Activated T-cell treated with anti-CD3 and anti-CD28 coated beads for 4 hours (primary cell): ENCODE results near the gene KBTBD12.

Experiments used
- DNase-seq: peaks from one replicate; pipeline ENCODE4 v3.0.0-alpha.2; 2020

Gene KBTBD12

DNA sequence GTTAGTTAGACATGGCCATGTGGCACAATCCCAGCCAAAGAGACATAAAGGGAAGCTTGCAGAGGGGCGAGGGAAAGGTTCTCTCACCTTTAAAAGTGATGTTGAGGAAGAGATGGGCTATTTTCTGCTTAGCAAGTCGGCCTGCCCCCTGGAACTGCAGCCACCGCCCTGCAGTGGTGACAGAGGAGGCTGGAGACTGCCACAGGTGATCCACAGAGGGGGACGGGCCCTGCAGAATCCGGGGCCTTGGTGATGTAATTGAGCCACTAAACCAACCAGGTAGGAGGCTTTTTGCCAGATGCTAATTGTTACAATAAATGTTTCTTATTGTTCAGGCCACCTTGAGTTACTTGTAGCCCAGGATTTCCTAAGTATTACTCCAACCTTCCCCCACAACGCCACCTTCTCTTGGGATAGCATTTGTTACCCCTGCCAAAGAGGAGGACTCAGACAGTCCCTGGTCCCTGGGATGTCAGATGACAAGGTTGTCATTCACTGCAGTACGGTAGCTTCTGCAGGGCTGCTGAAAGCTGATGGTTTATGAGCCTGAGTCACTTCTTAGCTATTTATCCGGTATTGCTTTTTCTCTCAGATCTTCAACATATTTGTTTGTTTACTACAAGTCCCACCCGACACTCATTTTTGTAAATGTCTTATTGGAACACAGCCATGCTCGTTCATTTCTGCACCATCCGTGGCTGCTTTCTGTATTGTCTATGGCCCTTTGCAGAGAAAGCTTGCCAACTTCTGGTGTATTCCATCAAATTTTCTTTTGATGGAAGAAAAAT is 73.9 kb downstream of the KBTBD12 start:
- DNase-seq = no peak

DNA sequence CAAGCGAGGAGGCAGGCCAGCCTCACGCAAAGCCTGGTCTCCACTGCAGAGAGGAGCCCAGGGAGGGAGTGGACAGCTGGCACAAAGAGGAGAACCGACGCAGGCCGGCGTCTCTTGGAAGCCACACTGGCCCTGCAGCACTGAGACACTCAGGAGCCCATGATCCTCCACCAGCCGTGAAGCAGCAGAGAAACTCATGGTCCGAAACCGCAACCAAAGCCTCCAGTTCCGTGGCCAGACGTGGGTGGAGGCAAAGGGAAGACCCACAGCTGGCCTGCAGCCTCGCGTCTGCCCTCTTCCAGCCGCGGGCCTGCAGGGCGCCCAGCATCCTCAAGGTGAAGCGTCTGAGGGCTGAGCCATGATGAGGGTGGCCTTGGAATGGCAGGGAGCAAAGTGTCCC is 75.0 kb downstream of the KBTBD12 start:
- no peak for DNase-seq

- DNase-seq = no peak
Observed at GRCh38 chr3:127990461-127990860, 75.4 kb downstream of the KBTBD12 start.

DNA sequence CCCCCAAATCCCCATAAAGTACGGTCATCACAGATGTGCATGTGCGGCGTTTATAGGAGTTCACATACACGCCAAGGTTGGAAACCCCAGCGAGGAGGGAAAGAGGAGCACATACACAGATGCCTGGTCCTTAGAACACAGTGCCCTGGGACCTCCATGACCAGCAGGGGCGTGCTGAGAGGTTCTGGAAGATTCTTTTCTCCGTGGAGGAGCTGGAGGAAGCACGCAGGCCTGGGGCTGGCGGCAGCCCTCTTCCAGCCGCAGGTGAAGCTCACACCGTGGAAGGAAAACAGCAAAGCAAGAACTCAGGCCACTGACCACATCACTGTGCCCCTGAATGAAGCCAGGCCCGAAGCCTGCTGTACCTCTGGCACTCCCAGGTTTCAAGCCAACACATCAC is 76.2 kb downstream of the KBTBD12 start:
- DNase-seq = no peak

- no peak for DNase-seq
Observed at GRCh38 chr3:127991681-127992080, 76.6 kb downstream of the KBTBD12 start.

DNA sequence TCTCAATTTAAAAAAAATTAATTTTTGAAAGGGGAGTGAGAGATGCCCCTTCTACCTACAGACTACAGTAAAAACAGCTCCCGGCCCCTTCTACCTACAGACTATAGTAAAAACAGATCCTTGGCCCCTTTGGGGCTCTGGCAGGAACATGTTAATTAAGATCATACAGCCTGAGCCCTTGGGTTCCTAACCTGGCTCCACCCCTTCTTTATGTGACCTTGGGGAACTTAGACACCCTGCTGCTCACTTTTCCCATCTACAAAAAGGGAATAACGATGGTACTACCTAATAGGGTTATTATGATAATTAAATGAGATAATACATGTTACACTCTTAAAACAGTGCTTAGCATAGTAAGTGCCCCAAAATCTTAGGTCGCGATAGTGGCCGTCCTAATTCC is 77.1 kb downstream of the KBTBD12 start:
- no peak for DNase-seq

DNA sequence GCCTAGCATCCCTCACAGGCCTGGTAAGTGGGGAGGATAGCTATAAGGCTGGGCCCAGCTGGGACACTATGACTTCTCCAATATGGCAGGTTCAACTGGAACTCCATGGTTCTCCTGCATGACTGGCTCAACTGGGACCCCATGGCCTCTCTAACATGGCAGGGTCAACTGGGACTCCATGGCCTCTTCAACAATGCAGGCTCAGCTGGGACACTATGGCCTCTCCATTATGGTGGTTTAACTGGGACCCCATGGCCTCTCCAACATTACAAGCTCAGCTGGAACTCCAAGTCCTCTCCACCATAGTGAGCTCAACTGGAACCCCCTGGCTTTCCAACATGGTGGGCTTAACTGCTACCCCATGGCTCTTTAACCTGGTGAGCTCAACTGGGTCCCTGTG is 79.0 kb downstream of the KBTBD12 start:
- no peak for DNase-seq

- no peak for DNase-seq
Observed at GRCh38 chr3:127997016-127997415, 82.0 kb downstream of the KBTBD12 start.

DNA sequence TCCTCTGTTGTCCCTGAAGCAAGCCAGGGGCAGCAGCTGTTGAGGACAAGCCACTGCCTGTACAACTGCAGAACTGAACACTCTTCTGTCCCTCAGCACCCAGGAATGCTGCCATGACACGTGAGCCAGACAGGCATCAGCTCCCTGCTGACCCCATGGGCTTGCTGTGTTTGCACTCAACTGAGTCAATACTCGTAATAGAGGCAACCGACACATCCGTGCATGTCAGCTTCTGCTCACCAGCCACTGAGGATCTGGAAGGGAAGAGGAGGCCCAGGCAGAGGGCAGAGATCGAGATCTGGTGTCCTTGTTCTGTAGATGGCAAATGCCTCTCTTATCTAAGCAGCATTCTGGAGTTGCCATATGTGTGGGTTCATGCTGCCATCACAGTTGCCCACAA is 82.9 kb downstream of the KBTBD12 start:
- no peak for DNase-seq

DNA sequence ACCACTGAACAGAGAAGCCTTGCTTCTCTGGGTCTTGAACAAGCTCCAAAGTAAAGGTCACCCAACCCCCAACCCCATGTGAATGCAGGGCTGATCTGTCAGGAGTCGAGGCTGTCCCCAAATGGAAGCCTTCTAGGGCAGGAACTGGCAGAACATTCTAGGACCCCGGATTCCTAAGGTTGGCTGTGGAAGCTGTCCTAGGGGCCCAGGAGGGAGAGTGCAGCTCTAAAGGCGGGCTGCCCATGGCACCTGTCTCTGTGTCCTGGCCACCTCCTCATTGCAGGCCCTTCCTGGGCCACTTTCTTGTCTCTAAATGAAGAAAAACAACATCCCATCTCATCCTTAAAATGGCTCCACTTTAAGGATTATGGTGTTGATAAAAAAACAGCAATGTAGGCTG is 83.6 kb downstream of the KBTBD12 start:
- no peak for DNase-seq

- no peak for DNase-seq
Observed at GRCh38 chr3:127999509-128000106, 84.6 kb downstream of the KBTBD12 start.

- no peak for DNase-seq
Observed at GRCh38 chr3:128001576-128001975, 86.5 kb downstream of the KBTBD12 start.

GRCh38 chr3:128004661-128005060 is 89.6 kb downstream of the KBTBD12 start:
- no peak for DNase-seq

GRCh38 chr3:128006061-128007032 is 91.3 kb downstream of the KBTBD12 start:
- no peak for DNase-seq

- DNase-seq = no peak
Observed at GRCh38 chr3:128007033-128007424, 92.0 kb downstream of the KBTBD12 start.

DNA sequence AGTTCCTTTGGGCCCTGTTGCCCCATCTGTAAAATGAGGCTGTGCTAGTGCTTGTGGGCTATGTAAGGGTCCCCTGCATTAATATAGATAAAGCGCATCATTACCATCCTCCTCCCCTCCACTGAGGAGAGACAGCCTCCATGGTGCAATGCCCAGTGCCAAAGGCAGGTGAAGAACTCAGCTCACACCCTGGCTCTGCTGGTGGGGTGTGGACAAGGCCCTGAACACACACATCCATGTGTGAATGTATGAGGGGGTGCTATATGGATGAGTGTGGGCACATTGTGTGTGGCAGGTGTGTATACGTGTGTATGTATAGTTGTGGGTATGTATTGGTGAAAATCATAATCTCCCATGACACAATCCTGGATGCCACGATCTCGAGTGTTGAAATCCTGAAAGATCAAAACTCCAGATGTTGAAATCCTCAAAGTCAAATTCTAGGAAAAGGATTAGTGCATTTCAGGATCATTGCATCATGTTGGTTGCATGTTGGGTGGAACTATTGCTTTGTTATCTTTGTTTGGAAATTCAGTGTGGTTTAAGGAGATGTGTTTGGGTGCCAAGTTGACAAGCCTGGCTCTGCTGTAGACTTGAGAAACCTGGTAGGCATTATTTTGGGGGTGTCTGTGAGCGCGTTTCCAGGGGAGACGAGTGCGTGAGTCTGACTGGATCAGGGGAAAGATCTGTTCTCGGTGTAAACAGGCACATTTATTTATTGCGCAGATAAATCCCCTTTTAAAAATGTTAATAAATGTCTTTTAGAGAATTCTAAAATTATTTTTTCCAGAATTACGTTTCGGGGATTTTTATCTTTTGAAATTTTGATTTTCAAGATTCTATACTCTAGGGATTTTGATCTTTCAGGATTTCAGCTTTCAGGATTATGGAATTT is 95.2 kb downstream of the KBTBD12 start:
- no peak for DNase-seq

GRCh38 chr3:128011140-128011539 is 96.1 kb downstream of the KBTBD12 start:
- DNase-seq = no peak

- DNase-seq = no peak
Observed at GRCh38 chr3:128012050-128012449, 97.0 kb downstream of the KBTBD12 start.

DNA sequence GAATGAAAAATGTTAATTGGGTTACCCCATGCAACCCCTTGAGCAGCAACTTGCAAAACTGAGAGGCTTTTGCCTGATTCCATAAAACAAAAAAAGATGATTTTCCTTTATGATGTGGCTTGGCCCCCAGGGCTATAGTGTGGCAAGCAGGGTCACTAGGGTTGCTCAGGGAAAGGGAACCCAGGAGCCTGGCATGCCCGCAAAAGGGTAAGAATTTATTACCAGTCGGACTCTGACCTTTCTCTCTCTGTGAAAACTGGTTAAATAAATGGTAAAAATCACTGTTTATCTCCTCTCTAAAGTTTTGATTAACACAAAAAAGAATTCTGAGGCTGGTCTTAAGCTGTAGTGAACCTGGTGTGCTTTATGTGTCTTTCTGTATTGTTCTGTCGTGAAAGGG is 99.5 kb downstream of the KBTBD12 start:
- no peak for DNase-seq

DNA sequence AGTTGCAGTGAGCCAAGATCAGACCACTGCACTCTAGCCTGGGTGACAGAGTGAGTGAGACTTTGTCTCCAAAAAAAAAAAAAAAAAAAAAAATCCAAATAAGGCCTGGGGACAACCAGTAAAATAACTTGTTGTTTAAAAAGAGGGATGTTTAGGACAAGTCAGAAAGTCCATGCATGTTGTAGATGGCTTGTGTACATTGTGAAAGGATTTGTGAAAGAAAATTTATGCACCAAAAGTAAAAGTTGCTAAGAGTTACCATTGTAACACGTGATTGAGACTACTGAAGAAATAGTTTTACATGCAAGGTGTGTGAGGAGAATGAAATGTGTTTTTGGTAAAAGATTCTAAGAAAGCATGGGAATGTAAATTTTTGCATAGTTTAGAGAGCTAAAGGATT is 101.5 kb downstream of the KBTBD12 start:
- no peak for DNase-seq

DNA sequence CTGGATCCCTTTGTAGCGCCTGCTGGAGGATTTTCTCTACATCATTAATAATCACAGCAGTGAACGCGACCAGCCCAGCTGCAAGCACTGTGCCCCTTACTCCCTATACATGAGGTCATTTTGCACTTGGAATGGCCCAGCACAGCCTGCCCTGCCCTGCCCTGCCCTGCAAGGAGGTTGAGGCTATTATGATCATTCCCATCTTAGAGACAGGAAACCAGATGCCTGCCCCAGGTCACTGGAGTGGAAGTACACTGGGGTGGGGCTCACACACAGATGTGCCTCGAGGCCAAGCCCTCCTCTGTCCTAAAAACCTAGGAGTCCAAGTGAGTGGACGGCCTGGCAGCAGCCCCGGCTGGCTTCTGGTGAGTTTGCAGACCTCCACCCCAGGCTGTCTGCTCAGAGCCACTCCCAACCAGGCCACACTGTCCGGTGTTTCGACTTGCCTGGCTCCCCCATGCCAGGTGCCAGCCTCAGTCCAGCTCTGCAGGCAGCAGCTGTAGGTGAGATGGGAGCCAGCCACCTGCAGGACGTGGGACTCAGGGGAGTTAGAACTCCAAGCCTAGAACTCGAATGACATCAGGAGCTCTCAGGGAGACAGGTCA is 106.8 kb downstream of the KBTBD12 start:
- DNase-seq = no peak

- DNase-seq = no peak
Observed at GRCh38 chr3:128033102-128033501, 118.1 kb downstream of the KBTBD12 start.
